Central memory CD8-positive, alpha-beta T cell (primary cell): ENCODE measurements around the gene CNTNAP2.

ENCODE experiments used
- ATAC-seq: fragments of 150-1000 bp; cut with Tn5 transposase; replicated peaks from 2 replicates; pipeline ENCODE4 v1.10.0; 2022; ENCODE audit warnings: mild to moderate bottlenecking, moderate FRiP score, moderate number of reproducible peaks; ENCODE audit not compliant: poor library complexity, severe bottlenecking; ENCODE audit errors: extremely low read depth
- DNase-seq, 2 donors: peaks; one replicate each; pipeline ENCODE4 v3.0.0; 2021; ENCODE audit warnings: low spot score in 2 of 2
- H3K27ac Mint-ChIP-seq: one replicate; pipeline ENCODE4 v1.8.0; 2022; ENCODE audit warnings: low read depth, mild to moderate bottlenecking, moderate library complexity, mixed read lengths
- H3K27me3 Mint-ChIP-seq: one replicate; pipeline ENCODE4 v1.8.0; 2022; ENCODE audit warnings: mixed read lengths
- H3K36me3 Mint-ChIP-seq: one replicate; pipeline ENCODE4 v1.8.0; 2022; ENCODE audit warnings: mild to moderate bottlenecking, moderate library complexity, mixed read lengths; ENCODE audit not compliant: insufficient read depth
- H3K4me1 Mint-ChIP-seq: one replicate; pipeline ENCODE4 v1.8.0; 2022; ENCODE audit warnings: mixed read lengths
- H3K4me3 Mint-ChIP-seq: one replicate; pipeline ENCODE4 v1.8.0; 2022; ENCODE audit warnings: mild to moderate bottlenecking, moderate library complexity, mixed read lengths
- H3K9me3 Mint-ChIP-seq: one replicate; pipeline ENCODE4 v1.8.0; 2022; ENCODE audit warnings: mixed read lengths

The CNTNAP2 gene

GRCh38 chr7:147824671-147825070 is 1708.1 kb downstream of the CNTNAP2 start:
- ATAC-seq = no peak
- H3K9me3 Mint-ChIP-seq = peaks cover 16% of the 10 kb centered on the region
- H3K27me3 Mint-ChIP-seq = no peaks in the 10 kb centered on the region
- H3K4me3 Mint-ChIP-seq = no peak overlapping the region
- no peaks in the 10 kb centered on the region for H3K4me1 Mint-ChIP-seq
- no peak for DNase-seq
- H3K36me3 Mint-ChIP-seq = no peaks in the 10 kb centered on the region
- H3K27ac Mint-ChIP-seq = no peak overlapping the region

DNA sequence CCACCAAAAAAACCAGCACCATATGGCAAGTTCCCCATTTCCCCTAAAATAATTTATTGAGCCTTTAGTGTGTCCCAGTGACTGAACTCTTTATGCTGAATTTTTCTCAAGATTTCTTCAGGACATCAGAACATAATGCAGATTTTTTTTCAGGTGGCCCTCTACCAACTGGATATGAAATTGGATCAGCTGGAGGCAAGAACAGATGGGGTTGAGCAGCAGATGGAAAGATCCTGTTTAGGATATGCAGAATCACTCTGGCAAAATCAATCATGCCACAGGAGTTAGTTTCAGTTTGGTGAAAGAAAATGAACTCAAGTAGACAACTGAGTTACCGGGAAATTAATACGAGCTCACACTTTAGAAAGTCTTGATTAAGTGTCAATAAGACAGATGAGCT is 1712.4 kb downstream of the CNTNAP2 start:
- Mint-ChIP-seq H3K27ac (no peak overlapping the region), H3K27me3 (no peaks in the 10 kb centered on the region), H3K9me3 (peaks cover 6% of the 10 kb centered on the region), H3K4me1 (no peaks in the 10 kb centered on the region), H3K36me3 (no peaks in the 10 kb centered on the region), H3K4me3 (no peak overlapping the region)
- DNase-seq (no peak), ATAC-seq (no peak)

DNA sequence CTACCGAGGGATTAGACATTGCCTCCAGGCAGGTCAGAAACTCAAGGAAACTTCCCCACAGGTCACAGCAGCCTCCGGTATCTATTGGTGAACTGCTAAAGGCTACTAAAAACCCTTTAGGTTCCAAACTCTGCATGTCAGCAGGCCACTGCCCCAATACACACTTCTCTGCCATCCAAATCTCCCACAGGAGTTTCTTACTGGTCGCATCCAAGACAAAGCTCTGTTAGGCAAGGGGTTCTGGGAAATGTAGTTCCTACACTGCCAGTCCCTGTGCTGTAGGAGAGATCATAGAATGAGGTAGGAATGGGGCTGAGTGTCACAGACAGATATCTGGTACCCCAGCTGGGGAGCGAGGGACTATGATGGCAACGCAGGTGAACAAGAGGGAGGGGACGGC is 1717.0 kb downstream of the CNTNAP2 start:
- H3K36me3 Mint-ChIP-seq = no peaks in the 10 kb centered on the region

DNA sequence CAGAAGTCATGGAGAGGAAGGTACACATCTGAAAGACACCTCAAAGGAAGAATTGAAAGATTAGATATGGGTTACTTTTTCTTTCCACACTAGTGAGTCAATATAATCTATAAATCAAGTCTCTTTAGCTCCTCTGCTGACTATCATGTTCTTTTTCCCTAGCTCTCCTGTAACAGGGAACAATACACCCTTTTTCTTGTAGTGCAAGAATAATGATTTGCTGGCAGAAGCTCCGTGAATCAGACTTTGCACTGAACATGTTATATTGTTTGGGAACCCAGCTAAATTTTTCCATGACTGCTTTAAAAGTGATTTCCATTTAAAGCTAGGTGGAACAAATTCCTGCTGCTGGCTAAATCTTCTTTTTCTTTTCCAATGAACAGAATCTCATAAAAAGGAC is 1717.4 kb downstream of the CNTNAP2 start:
- no peak overlapping the region for H3K4me3 Mint-ChIP-seq
- H3K27ac Mint-ChIP-seq = no peak overlapping the region
- DNase-seq (no peak), ATAC-seq (no peak)
- no peaks in the 10 kb centered on the region for H3K27me3 Mint-ChIP-seq
- H3K4me1 Mint-ChIP-seq = no peaks in the 10 kb centered on the region
- no peaks in the 10 kb centered on the region for H3K36me3 Mint-ChIP-seq
- H3K9me3 Mint-ChIP-seq = peaks cover 11% of the 10 kb centered on the region

More for the DNA sequence above, 1717.0 kb downstream of the CNTNAP2 start:
- H3K4me1 Mint-ChIP-seq = no peaks in the 10 kb centered on the region
- H3K27me3 Mint-ChIP-seq = no peaks in the 10 kb centered on the region
- no peak for ATAC-seq
- no peak overlapping the region for H3K27ac Mint-ChIP-seq
- peaks cover 11% of the 10 kb centered on the region for H3K9me3 Mint-ChIP-seq
- DNase-seq = no peak
- H3K4me3 Mint-ChIP-seq = no peak overlapping the region

GRCh38 chr7:147852833-147853232 is 1736.2 kb downstream of the CNTNAP2 start:
- no peak overlapping the region for H3K27ac Mint-ChIP-seq
- H3K4me3 Mint-ChIP-seq = no peak overlapping the region
- ATAC-seq (no peak), DNase-seq (no peak)
- no peaks in the 10 kb centered on the region for H3K4me1 Mint-ChIP-seq
- no peaks in the 10 kb centered on the region for H3K27me3 Mint-ChIP-seq
- peaks cover 11% of the 10 kb centered on the region for H3K9me3 Mint-ChIP-seq
- no peaks in the 10 kb centered on the region for H3K36me3 Mint-ChIP-seq

DNA sequence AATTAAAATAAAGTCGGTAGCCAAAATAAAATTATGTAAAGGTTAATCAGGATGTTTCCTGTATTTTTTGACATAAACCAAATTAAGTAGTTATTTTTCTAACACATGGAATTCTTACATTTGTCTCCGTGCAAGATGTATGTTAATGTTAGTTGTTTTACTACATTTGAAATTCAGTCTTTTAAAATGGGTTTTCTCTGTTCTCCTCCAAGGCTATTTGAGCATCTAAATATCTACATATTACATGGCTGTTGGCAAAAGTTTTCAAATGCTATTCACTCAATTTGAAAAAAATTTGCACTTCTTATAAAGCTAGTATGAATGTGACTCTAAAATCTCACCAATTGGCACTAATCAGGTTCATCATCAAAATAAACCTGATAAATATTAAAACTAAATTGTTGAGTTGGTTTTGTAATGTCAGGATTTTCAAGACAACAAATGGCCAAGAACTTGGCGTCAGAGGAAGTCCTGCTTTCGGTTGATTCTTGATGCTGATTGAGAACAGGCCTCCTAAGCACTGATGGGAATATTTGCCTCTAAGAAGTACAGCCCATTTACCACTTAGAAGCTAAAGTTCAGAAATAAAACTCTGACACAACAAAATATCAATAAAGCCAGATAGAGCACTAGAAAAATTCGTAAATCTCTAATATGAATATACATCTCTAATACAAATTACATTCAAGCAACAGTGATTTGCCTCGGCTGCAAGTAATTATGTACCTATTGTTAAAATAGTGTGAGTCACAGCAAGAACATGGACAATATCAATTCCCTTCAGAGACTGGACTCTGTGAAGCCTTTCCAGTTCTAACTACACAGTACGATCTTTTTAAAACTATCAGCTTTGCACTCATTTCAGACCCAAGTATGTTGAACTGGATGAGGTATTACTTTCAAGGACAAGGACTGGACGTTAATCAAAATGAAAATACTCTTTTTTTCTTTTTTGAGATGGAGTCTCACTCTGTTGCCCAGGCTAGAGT is 1740.8 kb downstream of the CNTNAP2 start:
- no peak for DNase-seq
- Mint-ChIP-seq H3K4me1 (no peaks in the 10 kb centered on the region), H3K9me3 (peaks cover 15% of the 10 kb centered on the region), H3K36me3 (no peaks in the 10 kb centered on the region), H3K27me3 (no peaks in the 10 kb centered on the region), H3K4me3 (no peak overlapping the region), H3K27ac (no peak overlapping the region)
- no peak for ATAC-seq

- no peaks in the 10 kb centered on the region for H3K4me1 Mint-ChIP-seq
- H3K36me3 Mint-ChIP-seq = no peaks in the 10 kb centered on the region
- no peaks in the 10 kb centered on the region for H3K27me3 Mint-ChIP-seq
- peaks cover 10% of the 10 kb centered on the region for H3K9me3 Mint-ChIP-seq
- ATAC-seq (no peak), DNase-seq (no peak)
- H3K27ac Mint-ChIP-seq = no peak overlapping the region
- H3K4me3 Mint-ChIP-seq = no peak overlapping the region
Measured at GRCh38 chr7:147858421-147858820, 1741.8 kb downstream of the CNTNAP2 start.

- Mint-ChIP-seq H3K4me1 (no peaks in the 10 kb centered on the region), H3K27ac (no peak overlapping the region), H3K36me3 (no peaks in the 10 kb centered on the region), H3K4me3 (no peak overlapping the region), H3K27me3 (no peaks in the 10 kb centered on the region), H3K9me3 (peaks cover 10% of the 10 kb centered on the region)
- no peak for DNase-seq
- ATAC-seq = no peak
Measured at GRCh38 chr7:147859033-147859432, 1742.4 kb downstream of the CNTNAP2 start.

DNA sequence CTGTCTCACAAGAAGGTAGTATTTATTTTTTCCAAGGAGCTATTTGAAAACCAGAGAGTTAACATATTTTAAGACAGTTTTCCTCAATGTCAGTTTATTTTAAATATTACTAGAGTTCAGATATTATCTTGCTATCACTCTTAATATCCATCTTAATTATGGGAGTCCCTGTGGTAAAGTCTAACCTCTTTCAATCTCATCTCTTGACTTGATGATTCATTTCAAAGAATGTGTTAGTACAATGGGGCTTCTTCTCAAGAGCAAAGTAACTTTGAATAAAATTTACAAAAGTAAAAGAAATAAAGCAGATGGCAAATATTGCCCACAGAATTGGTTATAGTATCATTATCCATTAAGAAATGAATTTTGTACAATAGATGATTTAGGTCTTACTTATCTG is 1742.9 kb downstream of the CNTNAP2 start:
- H3K27me3 Mint-ChIP-seq = no peaks in the 10 kb centered on the region
- no peak overlapping the region for H3K27ac Mint-ChIP-seq
- peaks cover 10% of the 10 kb centered on the region for H3K9me3 Mint-ChIP-seq
- H3K36me3 Mint-ChIP-seq = no peaks in the 10 kb centered on the region
- DNase-seq = no peak
- no peak overlapping the region for H3K4me3 Mint-ChIP-seq
- no peaks in the 10 kb centered on the region for H3K4me1 Mint-ChIP-seq
- ATAC-seq = no peak

- Mint-ChIP-seq H3K36me3 (no peaks in the 10 kb centered on the region), H3K4me3 (no peak overlapping the region), H3K27me3 (no peaks in the 10 kb centered on the region), H3K9me3 (peaks cover 14% of the 10 kb centered on the region), H3K4me1 (no peaks in the 10 kb centered on the region), H3K27ac (no peak overlapping the region)
- no peak for DNase-seq
- no peak for ATAC-seq
Measured at GRCh38 chr7:147861058-147861716, 1744.6 kb downstream of the CNTNAP2 start.

- no peaks in the 10 kb centered on the region for H3K36me3 Mint-ChIP-seq
- H3K4me1 Mint-ChIP-seq = no peaks in the 10 kb centered on the region
- H3K27me3 Mint-ChIP-seq = no peaks in the 10 kb centered on the region
- H3K27ac Mint-ChIP-seq = no peak overlapping the region
- ATAC-seq (no peak), DNase-seq (no peak)
- H3K4me3 Mint-ChIP-seq = no peak overlapping the region
- H3K9me3 Mint-ChIP-seq = peaks cover 22% of the 10 kb centered on the region
Measured at GRCh38 chr7:147861945-147862344, 1745.3 kb downstream of the CNTNAP2 start.

GRCh38 chr7:147869456-147869855 is 1752.9 kb downstream of the CNTNAP2 start:
- Mint-ChIP-seq H3K4me3 (no peak overlapping the region), H3K36me3 (no peaks in the 10 kb centered on the region), H3K9me3 (peaks cover 11% of the 10 kb centered on the region), H3K4me1 (no peaks in the 10 kb centered on the region), H3K27me3 (no peaks in the 10 kb centered on the region), H3K27ac (no peak overlapping the region)
- ATAC-seq = no peak
- DNase-seq = no peak
